K562 (cell line): ENCODE results near the gene LHX5. TPM values are rescaled to one million over a fixed set of nuclear protein-coding genes. Genes with fewer than 3 reads are reported as not detected.

Experiments
- BCL6 ChIP-seq: fragments of 250-450 bp; sonication (Bioruptor Pico); IDR thresholded peaks from 2 replicates; pipeline ENCODE4 v1.4.0; 2020
- BRF2 ChIP-seq: IDR thresholded peaks from 3 replicates; pipeline ENCODE4 v1.6.1; 2011; ENCODE audit warnings: borderline replicate concordance, mild to moderate bottlenecking; ENCODE audit not compliant: insufficient read length, insufficient read depth
- HDGF ChIP-seq: fragments of 450-650 bp; IDR thresholded peaks from 2 replicates; pipeline ENCODE4 v1.6.1; 2016
- JUND ChIP-seq, 2 experiments: IDR thresholded peaks; 2 replicates in 1 of 2; 3 replicates in 1 of 2; pipeline ENCODE4 v1.6.1; 2011; ENCODE audit warnings: borderline replicate concordance in 2 of 2, low read depth in 2 of 2, low read length in 2 of 2, improper control_type of control experiment in 1 of 2, missing biosample characterization in 1 of 2, missing genetic modification characterization in 1 of 2, missing genetic modification reagents in 1 of 2
- LEF1 ChIP-seq: fragments of 450-650 bp; IDR thresholded peaks from 2 replicates; pipeline ENCODE4 v1.6.1; 2016; ENCODE audit warnings: mild to moderate bottlenecking
- MAZ ChIP-seq, 2 experiments: fragments of 450-650 bp in 1 of 2; sonication (generic) in 1 of 2; formaldehyde crosslinking; IDR thresholded peaks in 1 of 2; conservative IDR thresholded peaks in 1 of 2; 2 replicates each; pipeline versions ENCODE4 v1.4.0 to v1.5.0; 2020; ENCODE audit warnings: mild to moderate bottlenecking in 1 of 2, missing genetic modification reagents in 1 of 2
- MLLT1 ChIP-seq, 2 experiments: fragments of 450-650 bp; IDR thresholded peaks; 2 replicates each; pipeline ENCODE4 v1.6.1; 2016
- PTRF ChIP-seq: fragments of 450-650 bp; IDR thresholded peaks from 2 replicates; pipeline ENCODE4 v1.6.1; 2016; ENCODE audit warnings: mild to moderate bottlenecking, missing genetic modification characterization, missing compliant biosample characterization
- PYGO2 ChIP-seq: fragments of 450-650 bp; IDR thresholded peaks from 2 replicates; pipeline ENCODE4 v1.6.1; 2016; ENCODE audit warnings: mild to moderate bottlenecking, missing genetic modification characterization, moderate library complexity, missing compliant biosample characterization
- RBM25 ChIP-seq: fragments of 200-400 bp; formaldehyde crosslinking; IDR thresholded peaks from 2 replicates; pipeline ENCODE4 v1.6.1; 2018; ENCODE audit warnings: low read length, low read depth, moderate library complexity; ENCODE audit not compliant: severe bottlenecking
- SMAD4 ChIP-seq: fragments of 250-450 bp; sonication (Bioruptor Pico); conservative IDR thresholded peaks from 2 replicates; pipeline ENCODE4 v1.8.0; 2021; ENCODE audit warnings: inconsistent platforms, mild to moderate bottlenecking, moderate library complexity
- TFAP4 ChIP-seq: sonication (generic); formaldehyde crosslinking; IDR thresholded peaks from 2 replicates; pipeline ENCODE4 v1.8.0; 2022; ENCODE audit warnings: missing genetic modification reagents, mild to moderate bottlenecking, moderate library complexity, borderline replicate concordance
- ZNF134 ChIP-seq: fragments of 250-450 bp; sonication (Bioruptor Pico); conservative IDR thresholded peaks from 2 replicates; pipeline ENCODE4 v1.4.0; 2020
- ZNF3 ChIP-seq: fragments of 250-450 bp; sonication (Bioruptor Pico); IDR thresholded peaks from 2 replicates; pipeline ENCODE4 v1.5.0; 2021; ENCODE audit warnings: mild to moderate bottlenecking, moderate library complexity
- polyA plus RNA-seq, 8 experiments: library from polyadenylated mRNA; depleted of rRNA in 4 of 8; stranded (reverse) in 5 of 8; unstranded in 3 of 8; fragments of >200 nt; fragmentation: Nextera tagmentation in 2 of 8; fragmentation: Illumina TruSeq in 1 of 8; extraction: Ambion mirVana in 2 of 8; extraction: Trizol in 1 of 8; gene quantifications; 2 replicates each; pipeline versions ENCODE4 v1.2.1 to v1.2.3, GENCODE V29; 2011 to 2014; ENCODE audit warnings: inconsistent platforms in 1 of 8, missing spikeins in 1 of 8
- total RNA-seq, 7 experiments: library from RNA; depleted of rRNA in 6 of 7; stranded (reverse); fragments of >200 nt in 6 of 7; fragmentation: Illumina TruSeq in 2 of 7; extraction: Trizol in 2 of 7; gene quantifications; 2 replicates each; pipeline versions ENCODE4 v1.2.1 to v1.2.3, GENCODE V29; 2011 to 2021; ENCODE audit warnings: low replicate concordance in 1 of 7
- TF ChIP-seq, protein P1 (sequence below): fragments of 250-450 bp; sonication (Bioruptor Pico); IDR thresholded peaks from 2 replicates; pipeline ENCODE4 v1.8.0; 2021; ENCODE audit warnings: moderate library complexity, mild to moderate bottlenecking, inconsistent platforms
- TF ChIP-seq, protein P2 (sequence below): fragments of 200-800 bp; sonication (Bioruptor generic); IDR thresholded peaks from 2 replicates; pipeline ENCODE4 v1.6.1; 2017; ENCODE audit warnings: missing genetic modification characterization, missing compliant biosample characterization

LHX5 gene
- total and polyA plus RNA-seq, 9 of the 15 experiments (the other 6 are each of a cell fraction or from before 2014, with no cell fraction given): 0.04 to 0.17 (median 0.05) TPM; not detected in 6

DNA sequence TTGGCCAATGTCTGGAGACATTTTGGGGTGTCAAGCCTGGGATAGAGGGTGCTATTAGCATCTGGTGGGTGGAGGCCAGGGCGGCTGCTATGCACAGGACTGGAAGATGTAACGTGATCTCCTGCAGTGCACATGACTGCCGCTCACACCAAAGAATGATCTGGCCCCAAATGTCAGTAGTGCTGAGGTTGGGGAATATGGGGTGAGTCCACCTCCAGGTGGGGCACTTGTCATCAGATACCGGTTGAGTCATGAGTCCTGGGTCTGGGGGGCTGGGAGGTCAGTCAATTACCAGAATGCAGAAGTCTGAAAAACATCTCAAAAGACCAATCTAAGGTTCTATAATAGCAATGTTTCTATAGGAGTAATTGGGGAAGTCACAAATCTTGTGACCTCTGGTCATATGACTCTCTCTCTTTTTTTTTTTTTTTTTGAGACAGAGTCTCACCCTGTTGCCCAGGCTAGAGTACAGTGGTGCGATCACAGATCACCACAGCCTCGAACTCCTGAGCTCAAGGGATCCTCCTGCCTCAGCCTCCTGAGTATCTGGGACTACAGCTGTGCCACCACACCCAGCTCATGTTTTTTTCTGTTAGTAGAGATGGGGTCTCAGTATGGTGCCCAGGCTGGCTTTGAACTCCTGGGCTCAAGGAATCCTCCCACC, 55.4 kb downstream of the LHX5 start (continued):
- no peak for TF ChIP-seq BRF2
- TF ChIP-seq, protein P1, sequence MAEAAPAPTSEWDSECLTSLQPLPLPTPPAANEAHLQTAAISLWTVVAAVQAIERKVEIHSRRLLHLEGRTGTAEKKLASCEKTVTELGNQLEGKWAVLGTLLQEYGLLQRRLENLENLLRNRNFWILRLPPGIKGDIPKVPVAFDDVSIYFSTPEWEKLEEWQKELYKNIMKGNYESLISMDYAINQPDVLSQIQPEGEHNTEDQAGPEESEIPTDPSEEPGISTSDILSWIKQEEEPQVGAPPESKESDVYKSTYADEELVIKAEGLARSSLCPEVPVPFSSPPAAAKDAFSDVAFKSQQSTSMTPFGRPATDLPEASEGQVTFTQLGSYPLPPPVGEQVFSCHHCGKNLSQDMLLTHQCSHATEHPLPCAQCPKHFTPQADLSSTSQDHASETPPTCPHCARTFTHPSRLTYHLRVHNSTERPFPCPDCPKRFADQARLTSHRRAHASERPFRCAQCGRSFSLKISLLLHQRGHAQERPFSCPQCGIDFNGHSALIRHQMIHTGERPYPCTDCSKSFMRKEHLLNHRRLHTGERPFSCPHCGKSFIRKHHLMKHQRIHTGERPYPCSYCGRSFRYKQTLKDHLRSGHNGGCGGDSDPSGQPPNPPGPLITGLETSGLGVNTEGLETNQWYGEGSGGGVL (CRISPR knock-in tag): no peak
- TF ChIP-seq ZNF3: peak; percentile 76
- no peak for TF ChIP-seq PTRF (tag)
- peak in 1 of 2 experiments; percentile 38; a peak in 1 of 4 replicates for TF ChIP-seq MAZ (CRISPR knock-in tag; conservative IDR thresholded peaks at IDR 0.05 in 1 of 2, IDR thresholded peaks at IDR 0.05 in 1 of 2)
- peak in 1 of 2 experiments; percentile 88; a peak in 1 of 4 replicates for TF ChIP-seq MLLT1 (IDR thresholded peaks at IDR 0.05)
- 0 out of 2 replicates have a peak, but pooled peaks have one; percentile 18 for TF ChIP-seq TFAP4 (CRISPR knock-in tag)
- 0 out of 2 replicates have a peak, but pooled peaks have one; percentile 13 for TF ChIP-seq BCL6 (CRISPR knock-in tag)
- 0 out of 2 replicates have a peak, but pooled peaks have one; percentile 45 for TF ChIP-seq SMAD4
- peak; percentile 40; the same call in 1 of the 2 replicates for TF ChIP-seq LEF1
- peak; percentile 80 for TF ChIP-seq ZNF134 (CRISPR knock-in tag)
- TF ChIP-seq PYGO2 (tag): 0 out of 2 replicates have a peak, but pooled peaks have one; percentile 28
- TF ChIP-seq JUND (IDR thresholded peaks at IDR 0.05; ENCODE audit: borderline replicate concordance, low read depth, low read length): peak; percentile 83
- peak; percentile 76; the same call in 1 of the 3 replicates for TF ChIP-seq JUND (tag; IDR thresholded peaks at IDR 0.05; ENCODE audit: borderline replicate concordance, low read depth, low read length)
- no peak for TF ChIP-seq HDGF
- TF ChIP-seq RBM25: peak; percentile 18
- TF ChIP-seq, protein P2, sequence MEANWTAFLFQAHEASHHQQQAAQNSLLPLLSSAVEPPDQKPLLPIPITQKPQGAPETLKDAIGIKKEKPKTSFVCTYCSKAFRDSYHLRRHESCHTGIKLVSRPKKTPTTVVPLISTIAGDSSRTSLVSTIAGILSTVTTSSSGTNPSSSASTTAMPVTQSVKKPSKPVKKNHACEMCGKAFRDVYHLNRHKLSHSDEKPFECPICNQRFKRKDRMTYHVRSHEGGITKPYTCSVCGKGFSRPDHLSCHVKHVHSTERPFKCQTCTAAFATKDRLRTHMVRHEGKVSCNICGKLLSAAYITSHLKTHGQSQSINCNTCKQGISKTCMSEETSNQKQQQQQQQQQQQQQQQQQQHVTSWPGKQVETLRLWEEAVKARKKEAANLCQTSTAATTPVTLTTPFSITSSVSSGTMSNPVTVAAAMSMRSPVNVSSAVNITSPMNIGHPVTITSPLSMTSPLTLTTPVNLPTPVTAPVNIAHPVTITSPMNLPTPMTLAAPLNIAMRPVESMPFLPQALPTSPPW (CRISPR knock-in tag): peak; percentile 47
